Liver (tissue), 9 donors: Measurements from ENCODE around the gene VWA3A. TPM values are rescaled to one million over a fixed set of nuclear protein-coding genes. Genes with fewer than 3 reads are reported as not detected.

Experiments used
- DNase-seq: peaks from one replicate; pipeline ENCODE4 v3.0.0-alpha.2; 2017; ENCODE audit warnings: low spot score
- H3K27ac ChIP-seq, 2 donors: one replicate each; pipeline ENCODE4 v1.7.0; 2013; ENCODE audit warnings: inconsistent platforms in 2 of 2, low read length in 2 of 2, control low read depth in 1 of 2, low read depth in 1 of 2, mild to moderate bottlenecking in 1 of 2
- H3K27me3 ChIP-seq, 4 donors: one replicate each; pipeline versions ENCODE4 v1.6.1 to v1.7.0; 2013; ENCODE audit warnings: low read length in 3 of 4, inconsistent platforms in 1 of 4, mild to moderate bottlenecking in 1 of 4, moderate library complexity in 1 of 4; ENCODE audit not compliant: control insufficient read depth in 4 of 4, insufficient read depth in 4 of 4
- H3K36me3 ChIP-seq, 4 donors: one replicate each; pipeline versions ENCODE4 v1.6.1 to v1.7.0; 2013; ENCODE audit warnings: low read length in 3 of 4, mild to moderate bottlenecking in 3 of 4, low read depth in 1 of 4, moderate library complexity in 1 of 4; ENCODE audit not compliant: control insufficient read depth in 4 of 4, insufficient read depth in 3 of 4
- H3K4me1 ChIP-seq, 4 donors: one replicate each; pipeline versions ENCODE4 v1.6.1 to v1.7.0; 2013; ENCODE audit warnings: low read length in 3 of 4, mild to moderate bottlenecking in 3 of 4, moderate library complexity in 1 of 4; ENCODE audit not compliant: control insufficient read depth in 4 of 4, insufficient read depth in 4 of 4
- H3K4me3 ChIP-seq, 3 donors: one replicate each; pipeline versions ENCODE4 v1.6.1 to v1.7.0; 2013; ENCODE audit warnings: low read length in 3 of 3, control low read depth in 1 of 3, low read depth in 1 of 3, mild to moderate bottlenecking in 1 of 3
- H3K9ac ChIP-seq, 2 donors: one replicate each; pipeline ENCODE4 v1.7.0; 2013; ENCODE audit warnings: low read length in 2 of 2, mild to moderate bottlenecking in 2 of 2, moderate library complexity in 2 of 2, control low read depth in 1 of 2, low read depth in 1 of 2
- H3K9me3 ChIP-seq, 4 donors: one replicate each; pipeline versions ENCODE4 v1.6.1 to v1.7.0; 2013; ENCODE audit warnings: low read length in 3 of 4; ENCODE audit not compliant: control insufficient read depth in 4 of 4
- EGR1 ChIP-seq, 2 donors: IDR thresholded peaks; 2 replicates each; pipeline ENCODE4 v1.6.1; 2016 to 2018; ENCODE audit warnings: antibody characterized with exemption in 2 of 2, low read depth in 2 of 2
- FOXA1 ChIP-seq: IDR thresholded peaks from 2 replicates; pipeline ENCODE4 v1.6.1; 2016; ENCODE audit warnings: antibody characterized with exemption
- FOXA2 ChIP-seq: IDR thresholded peaks from 2 replicates; pipeline ENCODE4 v1.6.1; 2016; ENCODE audit warnings: antibody characterized with exemption
- HNF4A ChIP-seq, 2 donors: conservative IDR thresholded peaks; 2 replicates each; pipeline ENCODE4 v1.6.1; 2016; ENCODE audit warnings: antibody characterized with exemption in 2 of 2, mild to moderate bottlenecking in 2 of 2
- HNF4G ChIP-seq: IDR thresholded peaks from 2 replicates; pipeline ENCODE4 v1.6.1; 2016; ENCODE audit warnings: antibody characterized with exemption
- JUND ChIP-seq, 2 donors: IDR thresholded peaks; 2 replicates each; pipeline ENCODE4 v1.6.1; 2016; ENCODE audit warnings: antibody characterized with exemption in 2 of 2
- NR2F2 ChIP-seq: IDR thresholded peaks from 2 replicates; pipeline ENCODE4 v1.6.1; 2016; ENCODE audit warnings: antibody characterized with exemption
- RAD21 ChIP-seq, 2 donors: IDR thresholded peaks; 2 replicates each; pipeline ENCODE4 v1.6.1; 2016; ENCODE audit warnings: antibody characterized with exemption in 2 of 2, mild to moderate bottlenecking in 2 of 2
- RXRA ChIP-seq, 2 donors: IDR thresholded peaks; 2 replicates each; pipeline ENCODE4 v1.6.1; 2017 to 2018; ENCODE audit warnings: antibody characterized with exemption in 2 of 2, mild to moderate bottlenecking in 1 of 2
- TAF1 ChIP-seq: conservative IDR thresholded peaks from 2 replicates; pipeline ENCODE4 v1.6.1; 2016; ENCODE audit warnings: antibody characterized with exemption, mild to moderate bottlenecking
- YY1 ChIP-seq: IDR thresholded peaks from 2 replicates; pipeline ENCODE4 v1.6.1; 2016; ENCODE audit warnings: antibody characterized with exemption, mild to moderate bottlenecking
- WGBS: extraction: QIAGEN DNeasy Blood & Tissue Kit; methylation state at CpG from one replicate; pipeline ENCODE4 v1.1.7; 2013; 5-methylcytosine and 5-hydroxymethylcytosine counted together
- polyA plus RNA-seq, 2 donors: library from polyadenylated mRNA; stranded (reverse) in 1 of 2; unstranded in 1 of 2; fragments of 200-250 nt in 1 of 2; fragments of >200 nt in 1 of 2; fragmentation: Nextera tagmentation in 1 of 2; extraction: Ambion mirVana in 1 of 2; gene quantifications; one replicate each; pipeline versions ENCODE4 v1.2.1 to v1.2.3, GENCODE V29; 2013 to 2015
- total RNA-seq, 2 donors: library from RNA; depleted of rRNA; stranded (reverse); fragments of >200 nt; gene quantifications; one replicate each; pipeline ENCODE4 v1.2.3, GENCODE V29; 2014
- TF ChIP-seq, protein P1 (sequence below): IDR thresholded peaks from 2 replicates; pipeline ENCODE4 v1.6.1; 2016; ENCODE audit warnings: antibody characterized with exemption, mild to moderate bottlenecking
- TF ChIP-seq, protein P2 (sequence below): IDR thresholded peaks from 2 replicates; pipeline ENCODE4 v1.6.1; 2016; ENCODE audit warnings: antibody characterized with exemption
- TF ChIP-seq, protein P3 (sequence below): IDR thresholded peaks from 2 replicates; pipeline ENCODE4 v1.6.1; 2016; ENCODE audit warnings: antibody characterized with exemption
- TF ChIP-seq, protein P4 (sequence below): fragments of 150-350 bp; IDR thresholded peaks from 2 replicates; pipeline ENCODE4 v1.5.1; 2017; ENCODE audit warnings: improper control_type of control experiment, low read depth, low read length; ENCODE audit not compliant: missing input control
- donor health status: healthy.
- donor health status: healthy.
- donor health status: healthy.
- donor health status: healthy.
- donor health status: healthy.

The VWA3A gene
- total and polyA plus RNA-seq, 4 donors: 0.05 to 0.17 TPM; not detected in 2

DNA sequence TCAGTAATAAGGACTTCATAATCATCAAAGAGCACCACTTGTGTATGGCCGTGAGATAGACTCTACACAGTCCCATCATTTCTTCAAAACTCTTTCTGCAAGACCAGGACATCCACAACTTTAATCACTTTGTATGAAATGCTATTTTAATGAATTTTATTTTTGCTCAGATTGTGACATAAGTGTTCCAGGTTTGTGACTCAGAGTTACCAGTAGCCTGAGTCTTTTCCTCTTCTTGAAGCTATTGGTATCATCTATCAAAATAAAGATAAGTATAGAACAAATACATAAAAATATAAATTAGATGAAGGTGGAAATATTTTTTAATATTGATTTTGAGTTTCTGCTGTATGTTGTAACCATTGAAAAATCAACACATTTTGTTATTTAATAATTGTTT lies 16.6 kb upstream of the VWA3A start:
- Histone ChIP-seq H3K36me3 (peaks cover 0 to 2% (median 0%) of the 10 kb centered on the region in 4 donors), H3K9me3 (no peaks in the 10 kb centered on the region), H3K9ac (no peak overlapping the region), H3K4me3 (no peak overlapping the region), H3K27ac (no peak overlapping the region), H3K4me1 (no peaks in the 10 kb centered on the region), H3K27me3 (no peaks in the 10 kb centered on the region)
- DNase-seq: no peak
- 95% methylated on average over 1 of the region's 1 CpG for WGBS
- no peak for TF ChIP-seq YY1
- no peak for TF ChIP-seq RAD21 (IDR thresholded peaks at IDR 0.05)
- TF ChIP-seq, protein P1, sequence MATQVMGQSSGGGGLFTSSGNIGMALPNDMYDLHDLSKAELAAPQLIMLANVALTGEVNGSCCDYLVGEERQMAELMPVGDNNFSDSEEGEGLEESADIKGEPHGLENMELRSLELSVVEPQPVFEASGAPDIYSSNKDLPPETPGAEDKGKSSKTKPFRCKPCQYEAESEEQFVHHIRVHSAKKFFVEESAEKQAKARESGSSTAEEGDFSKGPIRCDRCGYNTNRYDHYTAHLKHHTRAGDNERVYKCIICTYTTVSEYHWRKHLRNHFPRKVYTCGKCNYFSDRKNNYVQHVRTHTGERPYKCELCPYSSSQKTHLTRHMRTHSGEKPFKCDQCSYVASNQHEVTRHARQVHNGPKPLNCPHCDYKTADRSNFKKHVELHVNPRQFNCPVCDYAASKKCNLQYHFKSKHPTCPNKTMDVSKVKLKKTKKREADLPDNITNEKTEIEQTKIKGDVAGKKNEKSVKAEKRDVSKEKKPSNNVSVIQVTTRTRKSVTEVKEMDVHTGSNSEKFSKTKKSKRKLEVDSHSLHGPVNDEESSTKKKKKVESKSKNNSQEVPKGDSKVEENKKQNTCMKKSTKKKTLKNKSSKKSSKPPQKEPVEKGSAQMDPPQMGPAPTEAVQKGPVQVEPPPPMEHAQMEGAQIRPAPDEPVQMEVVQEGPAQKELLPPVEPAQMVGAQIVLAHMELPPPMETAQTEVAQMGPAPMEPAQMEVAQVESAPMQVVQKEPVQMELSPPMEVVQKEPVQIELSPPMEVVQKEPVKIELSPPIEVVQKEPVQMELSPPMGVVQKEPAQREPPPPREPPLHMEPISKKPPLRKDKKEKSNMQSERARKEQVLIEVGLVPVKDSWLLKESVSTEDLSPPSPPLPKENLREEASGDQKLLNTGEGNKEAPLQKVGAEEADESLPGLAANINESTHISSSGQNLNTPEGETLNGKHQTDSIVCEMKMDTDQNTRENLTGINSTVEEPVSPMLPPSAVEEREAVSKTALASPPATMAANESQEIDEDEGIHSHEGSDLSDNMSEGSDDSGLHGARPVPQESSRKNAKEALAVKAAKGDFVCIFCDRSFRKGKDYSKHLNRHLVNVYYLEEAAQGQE: no peak
- no peak for TF ChIP-seq NR2F2
- no peak for TF ChIP-seq TAF1
- TF ChIP-seq, protein P2, sequence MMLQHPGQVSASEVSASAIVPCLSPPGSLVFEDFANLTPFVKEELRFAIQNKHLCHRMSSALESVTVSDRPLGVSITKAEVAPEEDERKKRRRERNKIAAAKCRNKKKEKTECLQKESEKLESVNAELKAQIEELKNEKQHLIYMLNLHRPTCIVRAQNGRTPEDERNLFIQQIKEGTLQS: no peak
- no peak for TF ChIP-seq HNF4G
- TF ChIP-seq, protein P3, sequence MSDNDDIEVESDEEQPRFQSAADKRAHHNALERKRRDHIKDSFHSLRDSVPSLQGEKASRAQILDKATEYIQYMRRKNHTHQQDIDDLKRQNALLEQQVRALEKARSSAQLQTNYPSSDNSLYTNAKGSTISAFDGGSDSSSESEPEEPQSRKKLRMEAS: no peak
- TF ChIP-seq RXRA (IDR thresholded peaks at IDR 0.05): no peak
- no peak for TF ChIP-seq FOXA1
- TF ChIP-seq HNF4A (conservative IDR thresholded peaks at IDR 0.05): no peak
- TF ChIP-seq, protein P4, sequence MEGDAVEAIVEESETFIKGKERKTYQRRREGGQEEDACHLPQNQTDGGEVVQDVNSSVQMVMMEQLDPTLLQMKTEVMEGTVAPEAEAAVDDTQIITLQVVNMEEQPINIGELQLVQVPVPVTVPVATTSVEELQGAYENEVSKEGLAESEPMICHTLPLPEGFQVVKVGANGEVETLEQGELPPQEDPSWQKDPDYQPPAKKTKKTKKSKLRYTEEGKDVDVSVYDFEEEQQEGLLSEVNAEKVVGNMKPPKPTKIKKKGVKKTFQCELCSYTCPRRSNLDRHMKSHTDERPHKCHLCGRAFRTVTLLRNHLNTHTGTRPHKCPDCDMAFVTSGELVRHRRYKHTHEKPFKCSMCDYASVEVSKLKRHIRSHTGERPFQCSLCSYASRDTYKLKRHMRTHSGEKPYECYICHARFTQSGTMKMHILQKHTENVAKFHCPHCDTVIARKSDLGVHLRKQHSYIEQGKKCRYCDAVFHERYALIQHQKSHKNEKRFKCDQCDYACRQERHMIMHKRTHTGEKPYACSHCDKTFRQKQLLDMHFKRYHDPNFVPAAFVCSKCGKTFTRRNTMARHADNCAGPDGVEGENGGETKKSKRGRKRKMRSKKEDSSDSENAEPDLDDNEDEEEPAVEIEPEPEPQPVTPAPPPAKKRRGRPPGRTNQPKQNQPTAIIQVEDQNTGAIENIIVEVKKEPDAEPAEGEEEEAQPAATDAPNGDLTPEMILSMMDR: no peak
- no peak for TF ChIP-seq EGR1 (IDR thresholded peaks at IDR 0.05; ENCODE audit: low read depth in 2 of 2)
- no peak for TF ChIP-seq JUND (IDR thresholded peaks at IDR 0.05)
- TF ChIP-seq FOXA2: no peak

DNA sequence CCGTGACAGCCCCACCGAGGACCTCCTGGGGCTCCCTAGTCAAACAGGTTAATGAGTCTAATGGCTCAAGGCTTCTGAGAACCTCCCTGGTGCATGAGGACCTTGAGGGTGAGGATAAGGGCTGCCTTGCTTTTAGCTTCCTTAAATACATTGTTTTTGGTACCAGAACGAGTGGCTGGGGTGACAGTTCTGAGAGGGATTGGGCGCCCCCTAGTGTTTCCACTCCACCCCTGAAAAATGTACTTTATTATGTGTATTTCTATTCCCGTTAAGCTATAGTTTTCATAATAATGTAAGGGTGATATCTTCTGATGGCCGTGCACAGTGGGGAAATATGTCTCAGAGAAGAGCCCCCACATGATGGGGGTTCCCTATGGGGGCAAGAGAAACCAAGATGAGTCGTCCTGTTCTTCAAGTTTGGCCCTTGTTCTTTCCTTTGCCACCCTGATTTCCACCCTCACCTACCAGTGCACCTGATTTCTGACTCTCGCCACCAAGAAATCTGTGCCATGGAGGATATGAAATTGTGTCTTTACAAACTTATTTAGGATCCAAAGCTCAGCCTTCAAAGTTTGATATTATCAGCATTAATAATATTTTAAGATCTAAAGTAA lies 14.5 kb upstream of the VWA3A start:
- H3K9ac ChIP-seq: no peak overlapping the region
- H3K4me1 ChIP-seq: no peaks in the 10 kb centered on the region
- H3K4me3 ChIP-seq: no peak overlapping the region
- peaks cover 0 to 2% (median 0%) of the 10 kb centered on the region in 4 donors for H3K36me3 ChIP-seq
- no peaks in the 10 kb centered on the region for H3K27me3 ChIP-seq
- WGBS: 46% methylated on average over 8 of the region's 8 CpGs
- TF ChIP-seq NR2F2: no peak
- no peak for TF ChIP-seq HNF4G
- TF ChIP-seq, protein P4: peak; percentile 82
- TF ChIP-seq, protein P1: no peak
- TF ChIP-seq RAD21 (IDR thresholded peaks at IDR 0.05): peak; percentile 94 to 95
- H3K27ac ChIP-seq: no peak overlapping the region
- H3K9me3 ChIP-seq: no peaks in the 10 kb centered on the region
- DNase-seq: peak; percentile 72
